ENCODE measurements around the gene PFN1. TPM values are rescaled to one million over a fixed set of nuclear protein-coding genes. Genes with fewer than 3 reads are reported as not detected.

Gene PFN1
- total and polyA plus RNA-seq, 2 of the 8 experiments (the other 6 are each of a cell fraction or from before 2014, with no cell fraction given) = 1,355 to 1,949 TPM

DNA sequence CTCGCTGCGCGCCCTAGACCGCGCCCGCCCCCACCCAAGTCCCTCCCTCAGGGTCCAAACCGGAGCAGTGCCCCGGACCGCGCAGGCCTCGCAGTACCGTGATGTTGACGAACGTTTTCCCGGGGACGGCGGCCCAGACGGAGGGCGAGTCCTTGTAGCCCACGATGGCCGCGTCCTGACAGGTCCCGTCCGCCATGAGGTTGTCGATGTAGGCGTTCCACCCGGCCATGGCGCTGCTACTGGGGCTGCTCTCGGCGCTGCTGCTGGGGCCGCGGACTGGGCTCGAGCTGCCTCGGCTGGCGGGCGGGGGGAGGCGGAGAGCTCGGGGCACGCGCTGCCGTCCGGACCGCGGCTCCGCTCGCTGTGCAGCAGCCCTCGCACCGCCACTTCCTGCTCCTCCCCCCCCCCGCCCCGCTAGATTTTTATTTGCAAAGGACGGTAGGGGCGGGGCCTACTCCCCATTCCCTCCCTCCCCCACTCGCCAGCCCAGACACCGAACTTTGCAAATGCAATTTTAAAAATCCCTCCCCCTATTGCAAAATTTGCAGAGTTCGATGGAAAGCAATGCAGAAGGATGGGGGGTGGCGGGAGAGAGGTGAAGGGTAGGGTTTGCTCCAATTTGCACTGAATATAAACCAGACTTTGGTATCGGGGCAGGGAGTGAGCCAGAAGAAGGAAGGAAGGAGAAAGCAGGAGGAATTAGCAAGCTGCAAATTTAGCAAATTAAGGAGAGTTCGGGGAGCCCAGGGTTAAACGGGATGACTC lies at the start of gene PFN1 (continued):
- TF ChIP-seq, protein P1, sequence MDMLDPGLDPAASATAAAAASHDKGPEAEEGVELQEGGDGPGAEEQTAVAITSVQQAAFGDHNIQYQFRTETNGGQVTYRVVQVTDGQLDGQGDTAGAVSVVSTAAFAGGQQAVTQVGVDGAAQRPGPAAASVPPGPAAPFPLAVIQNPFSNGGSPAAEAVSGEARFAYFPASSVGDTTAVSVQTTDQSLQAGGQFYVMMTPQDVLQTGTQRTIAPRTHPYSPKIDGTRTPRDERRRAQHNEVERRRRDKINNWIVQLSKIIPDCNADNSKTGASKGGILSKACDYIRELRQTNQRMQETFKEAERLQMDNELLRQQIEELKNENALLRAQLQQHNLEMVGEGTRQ (IDR thresholded peaks at IDR 0.05; ENCODE audit: low read length) = no peak
- no peak for TF ChIP-seq SIRT6 (IDR thresholded peaks at IDR 0.05; ENCODE audit: low read length)

Measured in H1 (cell line).